ENCODE measurements around the gene NRN1L.

The NRN1L gene

GRCh38 chr16:67844497-67844896 is 40.2 kb upstream of the NRN1L start:
- peak; percentile 46 for TF ChIP-seq CTCF (IDR thresholded peaks at IDR 0.05; ENCODE audit: low read depth, low read length)
- peak; percentile 31 to 58 for DNase-seq (ENCODE audit: low read depth in 2 of 2)
- no peak overlapping the region for H3K4me3 ChIP-seq (replicated peaks in 1 of 2; ENCODE audit: low read depth in 2 of 2, low read length in 2 of 2)

GRCh38 chr16:67845291-67846062 is 39.2 kb upstream of the NRN1L start:
- peak overlapping the region; percentile 92 to 95 for H3K4me3 ChIP-seq (replicated peaks in 1 of 2; ENCODE audit: low read depth in 2 of 2, low read length in 2 of 2)
- no peak for TF ChIP-seq CTCF (IDR thresholded peaks at IDR 0.05; ENCODE audit: low read depth, low read length)
- no peak for DNase-seq (ENCODE audit: low read depth in 2 of 2)

- DNase-seq (ENCODE audit: low read depth in 2 of 2) = no peak
- TF ChIP-seq CTCF (IDR thresholded peaks at IDR 0.05; ENCODE audit: low read depth, low read length) = no peak
- peak overlapping the region; percentile 92 to 95 for H3K4me3 ChIP-seq (replicated peaks in 1 of 2; ENCODE audit: low read depth in 2 of 2, low read length in 2 of 2)
Observed at GRCh38 chr16:67846063-67846319, 38.7 kb upstream of the NRN1L start.

- peak; percentile 93 to 96 for DNase-seq (ENCODE audit: low read depth in 2 of 2)
- H3K4me3 ChIP-seq (replicated peaks in 1 of 2; ENCODE audit: low read depth in 2 of 2, low read length in 2 of 2) = peak within 1 kb of the TSS; percentile 92 to 95
- no peak for TF ChIP-seq CTCF (IDR thresholded peaks at IDR 0.05; ENCODE audit: low read depth, low read length)
Observed at GRCh38 chr16:67846320-67847063, 38.2 kb upstream of the NRN1L start, which contains the start of gene NUTF2. NUTF2 (plus strand) TSS chr16:67846933; CDS start chr16:67865131, 18,198 bp downstream.

- peak within 1 kb of the TSS; percentile 92 to 95 for H3K4me3 ChIP-seq (replicated peaks in 1 of 2; ENCODE audit: low read depth in 2 of 2, low read length in 2 of 2)
- DNase-seq (ENCODE audit: low read depth in 2 of 2) = peak; percentile 56 to 72
- TF ChIP-seq CTCF (IDR thresholded peaks at IDR 0.05; ENCODE audit: low read depth, low read length) = no peak
Observed at GRCh38 chr16:67847064-67847861, 37.4 kb upstream of the NRN1L start, which contains the start of gene CENPT. CENPT (minus strand) TSS chr16:67847693; CDS start chr16:67833859, 13,834 bp downstream.

GRCh38 chr16:67848118-67848517 is 36.6 kb upstream of the NRN1L start:
- H3K4me3 ChIP-seq (replicated peaks in 1 of 2; ENCODE audit: low read depth in 2 of 2, low read length in 2 of 2) = peak overlapping the region; percentile 92 to 95
- TF ChIP-seq CTCF (IDR thresholded peaks at IDR 0.05; ENCODE audit: low read depth, low read length) = no peak
- no peak for DNase-seq (ENCODE audit: low read depth in 2 of 2)
